ENCODE results near the gene SERPINA5. TPM values are rescaled to one million over a fixed set of nuclear protein-coding genes. Genes with fewer than 3 reads are reported as not detected.

Gene SERPINA5
- 1 to 10 TPM; 4.4 to 6.8 TPM for total RNA-seq

- no peak for DNase-seq (ENCODE audit: low spot score)
- TF ChIP-seq CTCF (IDR thresholded peaks at IDR 0.05): no peak
- no peak for ATAC-seq (ENCODE audit: insufficient number of reproducible peaks, low FRiP score, low read depth)
Measured at GRCh38 chr14:94581127-94581999, at the start of gene SERPINA5. Gene SERPINA5 (plus strand): TSS chr14:94581426. CDS start chr14:94587363, 5,937 bp downstream.

GRCh38 chr14:94532447-94532846 is 48.8 kb upstream of the SERPINA5 start:
- no peaks in the 10 kb centered on the region for H3K9me3 ChIP-seq
- TF ChIP-seq CTCF (IDR thresholded peaks at IDR 0.05): no peak
- ATAC-seq (ENCODE audit: insufficient number of reproducible peaks, low FRiP score, low read depth) (no peak), DNase-seq (ENCODE audit: low spot score) (no peak)
- H3K4me3 ChIP-seq: no peak overlapping the region
- no peaks in the 10 kb centered on the region for H3K4me1 ChIP-seq (ENCODE audit: control insufficient read depth in 1 of 2, low read depth in 2 of 2)
- H3K36me3 ChIP-seq: no peaks in the 10 kb centered on the region
- no peak overlapping the region for H3K27ac ChIP-seq
- H3K27me3 ChIP-seq (replicated peaks; ENCODE audit: insufficient read depth): no peaks in the 10 kb centered on the region

More at GRCh38 chr14:94581127-94581999, at the start of gene SERPINA5:
- Histone ChIP-seq H3K27ac (no peak within 1 kb of the TSS), H3K36me3 (no peaks in the 10 kb centered on the region), H3K4me3 (no peak within 1 kb of the TSS), H3K27me3 (replicated peaks; ENCODE audit: insufficient read depth) (no peaks in the 10 kb centered on the region), H3K9me3 (no peaks in the 10 kb centered on the region), H3K4me1 (ENCODE audit: control insufficient read depth in 1 of 2, low read depth in 2 of 2) (no peaks in the 10 kb centered on the region)

- H3K4me3 ChIP-seq: no peak overlapping the region
- no peak for TF ChIP-seq CTCF (IDR thresholded peaks at IDR 0.05)
- H3K36me3 ChIP-seq: no peaks in the 10 kb centered on the region
- no peak for DNase-seq (ENCODE audit: low spot score)
- no peaks in the 10 kb centered on the region for H3K9me3 ChIP-seq
- ATAC-seq (ENCODE audit: insufficient number of reproducible peaks, low FRiP score, low read depth): no peak
- no peak overlapping the region for H3K27ac ChIP-seq
- H3K27me3 ChIP-seq (replicated peaks; ENCODE audit: insufficient read depth): no peaks in the 10 kb centered on the region
- no peaks in the 10 kb centered on the region for H3K4me1 ChIP-seq (ENCODE audit: control insufficient read depth in 1 of 2, low read depth in 2 of 2)
Measured at GRCh38 chr14:94535506-94535905, 45.7 kb upstream of the SERPINA5 start.

GRCh38 chr14:94536836-94537235 is 44.4 kb upstream of the SERPINA5 start:
- Histone ChIP-seq H3K27me3 (replicated peaks; ENCODE audit: insufficient read depth) (no peaks in the 10 kb centered on the region), H3K27ac (no peak overlapping the region), H3K36me3 (no peaks in the 10 kb centered on the region), H3K9me3 (no peaks in the 10 kb centered on the region), H3K4me3 (no peak overlapping the region), H3K4me1 (ENCODE audit: control insufficient read depth in 1 of 2, low read depth in 2 of 2) (no peaks in the 10 kb centered on the region)
- DNase-seq (ENCODE audit: low spot score): no peak
- TF ChIP-seq CTCF (IDR thresholded peaks at IDR 0.05): no peak
- no peak for ATAC-seq (ENCODE audit: insufficient number of reproducible peaks, low FRiP score, low read depth)

- H3K27ac ChIP-seq: no peak overlapping the region
- no peaks in the 10 kb centered on the region for H3K27me3 ChIP-seq (replicated peaks; ENCODE audit: insufficient read depth)
- ATAC-seq (ENCODE audit: insufficient number of reproducible peaks, low FRiP score, low read depth) (no peak), DNase-seq (ENCODE audit: low spot score) (no peak)
- no peaks in the 10 kb centered on the region for H3K4me1 ChIP-seq (ENCODE audit: control insufficient read depth in 1 of 2, low read depth in 2 of 2)
- no peaks in the 10 kb centered on the region for H3K36me3 ChIP-seq
- no peak overlapping the region for H3K4me3 ChIP-seq
- no peak for TF ChIP-seq CTCF (IDR thresholded peaks at IDR 0.05)
- no peaks in the 10 kb centered on the region for H3K9me3 ChIP-seq
Measured at GRCh38 chr14:94538070-94538740, 43.0 kb upstream of the SERPINA5 start.

Measured in thoracic aorta (tissue), 2 donors.